ENCODE data around the gene SPECC1L.

- TF ChIP-seq, protein P1, sequence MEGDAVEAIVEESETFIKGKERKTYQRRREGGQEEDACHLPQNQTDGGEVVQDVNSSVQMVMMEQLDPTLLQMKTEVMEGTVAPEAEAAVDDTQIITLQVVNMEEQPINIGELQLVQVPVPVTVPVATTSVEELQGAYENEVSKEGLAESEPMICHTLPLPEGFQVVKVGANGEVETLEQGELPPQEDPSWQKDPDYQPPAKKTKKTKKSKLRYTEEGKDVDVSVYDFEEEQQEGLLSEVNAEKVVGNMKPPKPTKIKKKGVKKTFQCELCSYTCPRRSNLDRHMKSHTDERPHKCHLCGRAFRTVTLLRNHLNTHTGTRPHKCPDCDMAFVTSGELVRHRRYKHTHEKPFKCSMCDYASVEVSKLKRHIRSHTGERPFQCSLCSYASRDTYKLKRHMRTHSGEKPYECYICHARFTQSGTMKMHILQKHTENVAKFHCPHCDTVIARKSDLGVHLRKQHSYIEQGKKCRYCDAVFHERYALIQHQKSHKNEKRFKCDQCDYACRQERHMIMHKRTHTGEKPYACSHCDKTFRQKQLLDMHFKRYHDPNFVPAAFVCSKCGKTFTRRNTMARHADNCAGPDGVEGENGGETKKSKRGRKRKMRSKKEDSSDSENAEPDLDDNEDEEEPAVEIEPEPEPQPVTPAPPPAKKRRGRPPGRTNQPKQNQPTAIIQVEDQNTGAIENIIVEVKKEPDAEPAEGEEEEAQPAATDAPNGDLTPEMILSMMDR (IDR thresholded peaks at IDR 0.05; ENCODE audit: insufficient read depth, low read length, poor library complexity, severe bottlenecking): no peak
- no peak for TF ChIP-seq EZH2phosphoT487 (conservative IDR thresholded peaks at IDR 0.05; ENCODE audit: low read length)
These were observed 130.3 kb downstream of the SPECC1L start for GRCh38 chr22:24400726-24401596.

Measured in SU-DHL-6 (cell line).